LNCAP (cell line): Measurements from ENCODE around the gene NRIP1.

Source experiments
- CTCF ChIP-seq: fragments of 450-650 bp; IDR thresholded peaks from 2 replicates; pipeline ENCODE4 v1.5.1; 2017; ENCODE audit warnings: mild to moderate bottlenecking

NRIP1 gene

DNA sequence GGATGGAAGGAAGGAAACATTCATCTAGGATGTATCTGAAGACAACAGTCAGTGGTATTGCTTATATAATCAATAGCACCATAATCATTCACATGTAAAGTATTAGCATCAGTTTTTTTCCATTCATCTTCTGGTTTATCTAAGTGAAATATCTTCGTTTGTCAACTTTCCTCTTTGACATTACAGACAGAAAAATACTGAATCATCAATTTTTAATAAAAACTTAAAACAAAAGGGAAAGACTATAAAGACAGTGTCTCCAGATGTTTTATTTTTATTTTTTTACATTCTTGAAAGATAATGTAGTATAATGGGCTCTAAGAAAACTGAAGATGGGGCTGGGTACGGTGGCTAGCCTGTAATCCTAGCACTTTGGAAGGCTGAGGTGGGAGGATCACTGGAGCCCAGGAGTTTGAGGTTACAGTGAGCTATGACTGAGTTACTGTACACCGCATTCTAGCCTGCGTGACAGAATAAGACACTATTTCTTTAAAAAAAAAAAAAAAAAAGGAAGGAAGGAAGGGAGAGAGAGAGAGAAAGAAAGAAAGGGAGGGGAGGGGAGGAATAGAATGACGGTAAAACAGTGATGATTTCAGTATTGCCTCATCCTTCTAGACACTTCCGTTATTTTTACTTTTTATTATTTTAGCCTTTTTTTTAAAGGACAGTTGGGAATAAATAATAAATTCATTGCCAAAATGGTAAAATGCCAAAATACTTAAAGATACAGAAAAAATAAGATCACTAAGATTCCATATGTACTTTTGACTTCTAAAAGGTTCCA is 89.5 kb downstream of the NRIP1 start:
- TF ChIP-seq CTCF, result no peak

DNA sequence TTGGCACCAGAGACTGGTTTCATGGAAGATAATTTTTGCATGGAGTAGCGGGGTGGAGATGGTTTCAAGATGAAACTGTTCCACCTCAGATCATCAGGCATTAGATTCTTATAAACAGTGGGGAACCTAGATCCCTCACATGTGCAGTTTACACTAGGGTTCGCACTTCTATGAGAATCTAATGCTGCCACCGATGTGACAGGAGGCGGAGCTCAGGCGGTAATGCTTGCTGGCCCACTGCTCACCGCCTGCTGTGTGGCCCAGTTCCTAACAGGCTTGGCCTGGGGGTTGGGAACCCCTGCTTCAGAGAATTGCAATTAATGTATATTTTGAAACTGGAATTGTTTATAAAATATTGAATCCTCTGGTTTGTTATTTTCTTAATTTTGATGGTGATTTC is 92.1 kb downstream of the NRIP1 start:
- TF ChIP-seq CTCF, result no peak

DNA sequence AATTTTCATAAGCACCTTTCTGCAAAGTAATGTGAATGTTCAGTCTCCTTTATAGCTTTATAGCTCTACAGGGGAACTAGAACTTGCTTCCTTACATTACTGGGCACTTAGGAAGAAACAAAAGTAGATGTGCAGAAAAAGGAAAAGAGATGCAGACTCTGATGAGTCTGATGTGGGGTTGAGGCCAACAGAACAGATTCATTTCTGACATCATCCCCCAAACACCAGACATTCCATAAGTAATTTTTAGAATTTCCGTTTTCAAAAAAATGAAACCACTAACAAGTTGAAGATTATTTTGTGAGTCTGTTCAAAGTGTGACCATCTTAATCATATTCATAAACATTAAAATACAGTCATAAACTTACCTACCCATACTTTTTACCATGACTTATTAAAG is 96.0 kb downstream of the NRIP1 start:
- no peak for TF ChIP-seq CTCF

GRCh38 chr21:14968029-14968428 is 96.8 kb downstream of the NRIP1 start:
- no peak for TF ChIP-seq CTCF

DNA sequence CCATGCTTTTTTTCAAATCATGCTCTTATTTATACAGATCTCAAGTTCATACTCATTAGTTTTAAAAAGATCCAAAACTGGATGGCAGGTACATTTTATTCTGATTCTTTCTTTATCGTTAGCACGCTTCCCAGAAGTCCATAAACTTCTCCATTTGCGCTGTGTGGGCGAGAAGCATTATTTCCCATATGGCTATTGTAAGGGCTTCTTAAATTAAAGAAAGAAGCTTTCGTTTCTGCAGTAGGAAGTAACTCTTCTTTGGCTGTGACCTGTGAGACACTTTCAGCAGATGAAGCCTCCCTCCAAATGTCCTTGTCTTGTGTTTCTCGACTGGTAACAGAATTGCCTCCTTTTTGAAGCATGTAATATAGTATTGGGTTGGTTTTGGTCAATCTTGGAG is 100.2 kb downstream of the NRIP1 start:
- TF ChIP-seq CTCF, result no peak

DNA sequence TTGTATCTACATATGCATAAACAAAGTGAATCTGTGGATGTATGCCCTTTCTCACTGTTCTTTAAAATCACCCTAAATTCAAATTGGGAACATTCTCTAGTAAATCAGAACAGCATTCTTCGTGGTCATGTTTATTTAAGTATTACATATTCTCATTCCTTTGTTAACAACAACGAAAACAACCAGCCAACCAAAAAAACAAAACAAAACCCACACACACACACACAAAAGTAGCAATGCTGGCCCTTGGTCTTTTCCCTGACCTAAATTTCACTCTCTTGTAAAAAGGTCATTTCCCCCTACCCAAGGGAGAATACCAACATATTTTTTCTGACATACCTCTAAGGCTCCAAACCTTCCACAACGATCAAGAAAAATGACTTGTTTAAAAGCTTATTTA is 102.6 kb downstream of the NRIP1 start:
- TF ChIP-seq CTCF, result no peak

DNA sequence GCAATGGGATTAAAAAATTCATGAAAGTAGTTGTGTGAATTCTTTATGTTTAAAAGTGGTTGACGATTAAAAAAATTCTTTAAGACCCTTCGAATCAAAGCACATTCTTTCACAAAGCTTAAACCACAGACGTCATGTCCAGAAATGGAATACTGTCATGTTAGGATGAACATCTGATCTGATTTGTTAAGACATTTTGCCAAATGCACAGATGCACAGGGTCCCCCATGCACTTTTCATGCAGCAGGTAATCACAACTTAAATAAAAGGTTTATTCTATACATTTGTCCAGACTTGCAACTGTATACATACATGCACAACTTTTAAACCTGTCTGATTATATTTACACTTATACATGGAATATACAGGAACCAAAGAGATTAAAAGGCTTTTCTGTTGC is 103.3 kb downstream of the NRIP1 start:
- no peak for TF ChIP-seq CTCF

DNA sequence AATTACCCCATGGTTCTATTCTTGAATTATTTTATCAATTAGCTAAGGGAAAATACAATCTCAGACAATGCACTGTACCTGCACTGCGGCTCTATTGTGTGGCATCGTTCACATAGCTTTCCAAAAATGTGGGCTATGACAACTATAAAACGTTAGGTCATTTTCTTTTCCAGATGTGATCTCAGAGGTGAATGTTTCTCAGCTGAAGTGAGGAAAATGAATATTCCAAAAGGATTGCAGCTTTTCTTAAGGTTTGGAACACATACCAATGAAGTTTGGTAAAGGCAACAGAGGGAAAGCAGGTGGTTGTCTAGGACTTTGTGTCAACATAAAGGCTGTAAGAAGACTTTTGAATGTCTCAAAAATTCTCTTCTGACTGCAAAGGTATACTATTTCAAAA is 105.5 kb downstream of the NRIP1 start:
- TF ChIP-seq CTCF, result no peak
